GM12878 (cell line): ENCODE data around the gene MSL2. TPM values are rescaled to one million over a fixed set of nuclear protein-coding genes. Genes with fewer than 3 reads are reported as not detected.

ENCODE experiments used
- CBX5 ChIP-seq: sonication (generic); IDR thresholded peaks from 2 replicates; pipeline ENCODE4 v1.6.1; 2016; ENCODE audit warnings: low read depth, moderate library complexity, mild to moderate bottlenecking, inconsistent platforms
- CEBPB ChIP-seq, 2 experiments: fragments of 150-350 bp in 1 of 2; IDR thresholded peaks; 2 replicates each; pipeline ENCODE4 v1.6.1; 2012 to 2014; ENCODE audit warnings: low read depth in 2 of 2, low read length in 2 of 2, borderline replicate concordance in 1 of 2, inconsistent platforms in 1 of 2
- CTCF ChIP-seq, 3 experiments: IDR thresholded peaks in 2 of 3; conservative IDR thresholded peaks in 1 of 3; 2 replicates each; pipeline ENCODE4 v1.5.1; 2011; ENCODE audit warnings: low read depth in 3 of 3, low read length in 3 of 3, mild to moderate bottlenecking in 3 of 3, control low read depth in 2 of 3, moderate library complexity in 2 of 3, inconsistent platforms in 1 of 3, mixed read lengths in 1 of 3; ENCODE audit not compliant: control insufficient read depth in 2 of 3, insufficient read depth in 1 of 3; ENCODE audit errors: extremely low read depth in 1 of 3
- ESRRA ChIP-seq: IDR thresholded peaks from 2 replicates; pipeline ENCODE4 v1.6.1; 2012; ENCODE audit warnings: mild to moderate bottlenecking, low read length, improper control_type of control experiment
- EZH2 ChIP-seq: IDR thresholded peaks from 2 replicates; pipeline ENCODE4 v1.6.1; 2012; ENCODE audit warnings: low read depth, mild to moderate bottlenecking, control low read depth, inconsistent platforms, low read length, borderline replicate concordance; ENCODE audit not compliant: control insufficient read depth
- JUND ChIP-seq: IDR thresholded peaks from 2 replicates; pipeline ENCODE4 v1.6.1; 2012; ENCODE audit warnings: low read depth, mild to moderate bottlenecking, low read length, improper control_type of control experiment, moderate library complexity
- MYB ChIP-seq: fragments of 150-350 bp; IDR thresholded peaks from 2 replicates; pipeline ENCODE4 v1.6.1; 2014; ENCODE audit warnings: mild to moderate bottlenecking, low read depth, low read length, borderline replicate concordance
- MYC ChIP-seq: IDR thresholded peaks from 2 replicates; pipeline ENCODE4 v1.6.1; 2011; ENCODE audit warnings: mild to moderate bottlenecking, low read length, moderate library complexity, inconsistent platforms; ENCODE audit not compliant: insufficient read depth, insufficient replicate concordance, insufficient read length, severe bottlenecking
- NR2C1 ChIP-seq: fragments of 450-650 bp; IDR thresholded peaks from 2 replicates; pipeline ENCODE4 v1.6.1; 2017; ENCODE audit warnings: antibody characterized with exemption, mild to moderate bottlenecking, moderate library complexity
- NR2F1 ChIP-seq: fragments of 450-650 bp; conservative IDR thresholded peaks from 2 replicates; pipeline ENCODE4 v1.6.1; 2017; ENCODE audit warnings: mild to moderate bottlenecking
- PBX3 ChIP-seq: IDR thresholded peaks from 2 replicates; pipeline ENCODE4 v1.6.1; 2011; ENCODE audit warnings: mild to moderate bottlenecking, low read depth, low read length, moderate library complexity; ENCODE audit not compliant: insufficient replicate concordance
- PML ChIP-seq: IDR thresholded peaks from 2 replicates; pipeline ENCODE4 v1.6.1; 2012; ENCODE audit warnings: low read length, inconsistent platforms
- POLR2AphosphoS2 ChIP-seq: IDR thresholded peaks from 2 replicates; pipeline ENCODE4 v1.6.1; 2011; ENCODE audit warnings: low read depth, mild to moderate bottlenecking, low read length, improper control_type of control experiment, moderate library complexity
- POLR2AphosphoS5 ChIP-seq: IDR thresholded peaks from 2 replicates; pipeline ENCODE4 v1.6.1; 2011; ENCODE audit warnings: mild to moderate bottlenecking, low read length, inconsistent platforms
- POU2F2 ChIP-seq: IDR thresholded peaks from 3 replicates; pipeline ENCODE4 v1.6.1; 2011; ENCODE audit warnings: low read depth, mild to moderate bottlenecking, low read length, borderline replicate concordance
- RAD21 ChIP-seq: IDR thresholded peaks from 2 replicates; pipeline ENCODE4 v1.6.1; 2011; ENCODE audit warnings: mild to moderate bottlenecking, low read depth, low read length, moderate library complexity; ENCODE audit not compliant: insufficient read depth
- RAD51 ChIP-seq: fragments of 450-650 bp; IDR thresholded peaks from 2 replicates; pipeline ENCODE4 v1.6.1; 2016; ENCODE audit warnings: moderate library complexity, mild to moderate bottlenecking, inconsistent platforms
- RELB ChIP-seq: fragments of 450-650 bp; IDR thresholded peaks from 2 replicates; pipeline ENCODE4 v1.6.1; 2017; ENCODE audit warnings: low read depth, mild to moderate bottlenecking, moderate library complexity
- SP1 ChIP-seq: IDR thresholded peaks from one replicate; pipeline ENCODE4 v1.6.1; 2011; ENCODE audit warnings: low read depth, low read length
- SUPT20H ChIP-seq: IDR thresholded peaks from 2 replicates; pipeline ENCODE4 v1.6.1; 2011; ENCODE audit warnings: low read depth, mild to moderate bottlenecking, low read length, moderate library complexity, borderline replicate concordance; ENCODE audit not compliant: control insufficient read depth
- TCF3 ChIP-seq: IDR thresholded peaks from 2 replicates; pipeline ENCODE4 v1.6.1; 2012; ENCODE audit warnings: low read depth, mild to moderate bottlenecking, low read length, borderline replicate concordance; ENCODE audit not compliant: insufficient read depth
- TCF7 ChIP-seq: IDR thresholded peaks from 2 replicates; pipeline ENCODE4 v1.6.1; 2014; ENCODE audit warnings: antibody characterized with exemption, borderline replicate concordance
- ZNF24 ChIP-seq: fragments of 450-650 bp; IDR thresholded peaks from 2 replicates; pipeline ENCODE4 v1.6.1; 2017; ENCODE audit warnings: antibody characterized with exemption, mild to moderate bottlenecking
- ZNF622 ChIP-seq: fragments of 450-650 bp; IDR thresholded peaks from 2 replicates; pipeline ENCODE4 v1.6.1; 2017; ENCODE audit warnings: mild to moderate bottlenecking, inconsistent platforms
- polyA plus RNA-seq, 11 experiments: library from polyadenylated mRNA; depleted of rRNA in 4 of 11; unstranded in 6 of 11; stranded (reverse) in 5 of 11; fragments of >200 nt; fragmentation: Nextera tagmentation in 4 of 11; fragmentation: Illumina TruSeq in 1 of 11; extraction: Ambion mirVana in 4 of 11; extraction: Trizol in 1 of 11; gene quantifications; 1 replicate in 1 of 11; 2 replicates in 10 of 11; pipeline versions ENCODE4 v1.2.1 to v1.2.3, GENCODE V29; 2011 to 2016; ENCODE audit warnings: inconsistent platforms in 2 of 11, missing spikeins in 2 of 11, low read depth in 1 of 11
- total RNA-seq, 4 experiments: library from RNA; depleted of rRNA in 3 of 4; stranded (reverse); fragments of >200 nt in 3 of 4; fragmentation: Illumina TruSeq in 1 of 4; extraction: Trizol in 1 of 4; gene quantifications; 2 replicates each; pipeline versions ENCODE4 v1.2.1 to v1.2.3, GENCODE V29; 2013 to 2021

The MSL2 gene
- total and polyA plus RNA-seq, 10 of the 15 experiments (the other 5 are each of a cell fraction or from before 2014, with no cell fraction given) = 3.5 to 31.7 (median 10.5) TPM

DNA sequence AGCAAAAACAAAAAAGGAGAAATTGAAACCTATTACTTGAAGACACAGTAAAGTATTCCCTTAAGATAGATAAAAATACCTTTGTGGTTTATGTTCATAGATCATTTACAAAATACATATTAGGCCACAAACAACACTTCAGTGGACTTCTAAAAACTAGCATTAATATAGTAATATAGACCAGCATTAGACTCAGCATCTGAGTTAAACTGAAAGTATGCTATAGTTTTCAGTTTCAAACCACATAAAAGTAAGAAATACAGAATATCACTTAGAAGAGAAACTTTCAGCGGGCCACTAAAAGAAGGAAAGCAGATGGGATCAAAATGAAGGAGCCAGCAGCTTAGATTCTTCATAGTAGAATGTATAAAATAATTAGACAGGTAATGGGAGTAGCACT, 86.6 kb downstream of the MSL2 start (continued):
- TF ChIP-seq RAD51 (no peak), NR2C1 (no peak), RAD21 (no peak), EZH2 (no peak), TCF3 (no peak), PML (no peak), POLR2AphosphoS2 (no peak), ZNF24 (0 out of 2 replicates have a peak, but pooled peaks have one; percentile 11), ESRRA (no peak), POU2F2 (no peak), MYB (no peak), CEBPB (IDR thresholded peaks at IDR 0.05; ENCODE audit: borderline replicate concordance in 1 of 2, low read depth in 2 of 2, low read length in 2 of 2) (no peak), POLR2AphosphoS5 (no peak), CTCF (IDR thresholded peaks at IDR 0.05 in 2 of 3, conservative IDR thresholded peaks at IDR 0.05 in 1 of 3; ENCODE audit: control insufficient read depth in 2 of 3, extremely low read depth in 1 of 3, insufficient read depth in 1 of 3, low read depth in 3 of 3, low read length in 3 of 3) (no peak), ZNF622 (no peak), SP1 (no peak), NR2F1 (peak; percentile 32; the same call in 1 of the 2 replicates), RELB (peak; percentile 68; the same call in 1 of the 2 replicates), CBX5 (no peak), MYC (no peak), JUND (no peak), TCF7 (peak; percentile 95), PBX3 (no peak), SUPT20H (no peak)
